ENCODE data around the gene FRMD5. TPM values are rescaled to one million over a fixed set of nuclear protein-coding genes. Genes with fewer than 3 reads are reported as not detected.
A peak's percentile ranks its signal among the peaks of the same experiment; 100 is the strongest.

FRMD5 gene
- total and polyA plus RNA-seq, 2 donors (not counting 1 experiment from before 2014, with no cell fraction given) = 1.9 to 4.3 TPM

GRCh38 chr15:43975326-43975725 is 219.7 kb downstream of the FRMD5 start:
- Histone ChIP-seq H3K9ac (ENCODE audit: insufficient read depth, low read length) (no peak overlapping the region), H3K4me1 (ENCODE audit: control insufficient read depth, extremely low read depth, insufficient read depth, low read length) (no peaks in the 10 kb centered on the region), H3K36me3 (ENCODE audit: control insufficient read depth, insufficient read depth, low read length) (no peaks in the 10 kb centered on the region), H3K4me2 (ENCODE audit: extremely low read depth, insufficient read depth, low read length) (no peak overlapping the region), H2AFZ (ENCODE audit: low read length) (no peak overlapping the region), H3K79me2 (ENCODE audit: control insufficient read depth, insufficient read depth, low read length) (no peaks in the 10 kb centered on the region), H3K27ac (ENCODE audit: insufficient read depth, low read length) (no peak overlapping the region), H3K27me3 (ENCODE audit: control insufficient read depth, insufficient read depth, low read length) (no peaks in the 10 kb centered on the region), H3K9me3 (ENCODE audit: control insufficient read depth, insufficient read depth, low read depth, low read length) (no peaks in the 10 kb centered on the region), H4K20me1 (ENCODE audit: control insufficient read depth, extremely low read depth, insufficient read depth, low read length) (no peaks in the 10 kb centered on the region), H3K4me3 (replicated peaks in 1 of 4; ENCODE audit: control extremely low read depth in 1 of 4, insufficient read depth in 1 of 4, low read depth in 3 of 4, low read length in 4 of 4) (no peak overlapping the region)
- DNase-seq (ENCODE audit: low read depth in 2 of 2) = peak in 1 of 2 donors; percentile 58
- no peak for TF ChIP-seq EZH2 (IDR thresholded peaks at IDR 0.05; ENCODE audit: low read length, missing control alignments)
- TF ChIP-seq, protein P1, sequence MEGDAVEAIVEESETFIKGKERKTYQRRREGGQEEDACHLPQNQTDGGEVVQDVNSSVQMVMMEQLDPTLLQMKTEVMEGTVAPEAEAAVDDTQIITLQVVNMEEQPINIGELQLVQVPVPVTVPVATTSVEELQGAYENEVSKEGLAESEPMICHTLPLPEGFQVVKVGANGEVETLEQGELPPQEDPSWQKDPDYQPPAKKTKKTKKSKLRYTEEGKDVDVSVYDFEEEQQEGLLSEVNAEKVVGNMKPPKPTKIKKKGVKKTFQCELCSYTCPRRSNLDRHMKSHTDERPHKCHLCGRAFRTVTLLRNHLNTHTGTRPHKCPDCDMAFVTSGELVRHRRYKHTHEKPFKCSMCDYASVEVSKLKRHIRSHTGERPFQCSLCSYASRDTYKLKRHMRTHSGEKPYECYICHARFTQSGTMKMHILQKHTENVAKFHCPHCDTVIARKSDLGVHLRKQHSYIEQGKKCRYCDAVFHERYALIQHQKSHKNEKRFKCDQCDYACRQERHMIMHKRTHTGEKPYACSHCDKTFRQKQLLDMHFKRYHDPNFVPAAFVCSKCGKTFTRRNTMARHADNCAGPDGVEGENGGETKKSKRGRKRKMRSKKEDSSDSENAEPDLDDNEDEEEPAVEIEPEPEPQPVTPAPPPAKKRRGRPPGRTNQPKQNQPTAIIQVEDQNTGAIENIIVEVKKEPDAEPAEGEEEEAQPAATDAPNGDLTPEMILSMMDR (conservative IDR thresholded peaks at IDR 0.05 in 1 of 2, IDR thresholded peaks at IDR 0.05 in 1 of 2; ENCODE audit: low read depth in 1 of 2, low read length in 2 of 2) = no peak

- H3K79me2 ChIP-seq (ENCODE audit: control insufficient read depth, insufficient read depth, low read length) = no peaks in the 10 kb centered on the region
- H3K4me3 ChIP-seq (replicated peaks in 1 of 4; ENCODE audit: control extremely low read depth in 1 of 4, insufficient read depth in 1 of 4, low read depth in 3 of 4, low read length in 4 of 4) = no peak overlapping the region
- peak in 1 of 2 donors; percentile 39 for DNase-seq (ENCODE audit: low read depth in 2 of 2)
- H3K27ac ChIP-seq (ENCODE audit: insufficient read depth, low read length) = no peak overlapping the region
- H4K20me1 ChIP-seq (ENCODE audit: control insufficient read depth, extremely low read depth, insufficient read depth, low read length) = no peaks in the 10 kb centered on the region
- no peaks in the 10 kb centered on the region for H3K4me1 ChIP-seq (ENCODE audit: control insufficient read depth, extremely low read depth, insufficient read depth, low read length)
- H3K4me2 ChIP-seq (ENCODE audit: extremely low read depth, insufficient read depth, low read length) = no peak overlapping the region
- no peaks in the 10 kb centered on the region for H3K9me3 ChIP-seq (ENCODE audit: control insufficient read depth, insufficient read depth, low read depth, low read length)
- no peak for TF ChIP-seq EZH2 (IDR thresholded peaks at IDR 0.05; ENCODE audit: low read length, missing control alignments)
- TF ChIP-seq, protein P1 (conservative IDR thresholded peaks at IDR 0.05 in 1 of 2, IDR thresholded peaks at IDR 0.05 in 1 of 2; ENCODE audit: low read depth in 1 of 2, low read length in 2 of 2) = no peak
- no peak overlapping the region for H3K9ac ChIP-seq (ENCODE audit: insufficient read depth, low read length)
- H3K27me3 ChIP-seq (ENCODE audit: control insufficient read depth, insufficient read depth, low read length) = no peaks in the 10 kb centered on the region
- no peak overlapping the region for H2AFZ ChIP-seq (ENCODE audit: low read length)
- H3K36me3 ChIP-seq (ENCODE audit: control insufficient read depth, insufficient read depth, low read length) = no peaks in the 10 kb centered on the region
These were observed 220.2 kb downstream of the FRMD5 start for GRCh38 chr15:43974852-43975251.

GRCh38 chr15:43969802-43970375 is 225.2 kb downstream of the FRMD5 start:
- DNase-seq (ENCODE audit: low read depth in 2 of 2) = no peak
- H3K4me1 ChIP-seq (ENCODE audit: control insufficient read depth, extremely low read depth, insufficient read depth, low read length) = no peaks in the 10 kb centered on the region
- H3K36me3 ChIP-seq (ENCODE audit: control insufficient read depth, insufficient read depth, low read length) = no peaks in the 10 kb centered on the region
- no peaks in the 10 kb centered on the region for H3K79me2 ChIP-seq (ENCODE audit: control insufficient read depth, insufficient read depth, low read length)
- H3K4me2 ChIP-seq (ENCODE audit: extremely low read depth, insufficient read depth, low read length) = no peak overlapping the region
- no peaks in the 10 kb centered on the region for H4K20me1 ChIP-seq (ENCODE audit: control insufficient read depth, extremely low read depth, insufficient read depth, low read length)
- no peak overlapping the region for H3K27ac ChIP-seq (ENCODE audit: insufficient read depth, low read length)
- H3K9ac ChIP-seq (ENCODE audit: insufficient read depth, low read length) = no peak overlapping the region
- no peaks in the 10 kb centered on the region for H3K27me3 ChIP-seq (ENCODE audit: control insufficient read depth, insufficient read depth, low read length)
- H3K9me3 ChIP-seq (ENCODE audit: control insufficient read depth, insufficient read depth, low read depth, low read length) = no peaks in the 10 kb centered on the region
- TF ChIP-seq, protein P1 (conservative IDR thresholded peaks at IDR 0.05 in 1 of 2, IDR thresholded peaks at IDR 0.05 in 1 of 2; ENCODE audit: low read depth in 1 of 2, low read length in 2 of 2) = no peak
- no peak for TF ChIP-seq EZH2 (IDR thresholded peaks at IDR 0.05; ENCODE audit: low read length, missing control alignments)
- no peak overlapping the region for H2AFZ ChIP-seq (ENCODE audit: low read length)
- H3K4me3 ChIP-seq (replicated peaks in 1 of 4; ENCODE audit: control extremely low read depth in 1 of 4, insufficient read depth in 1 of 4, low read depth in 3 of 4, low read length in 4 of 4) = no peak overlapping the region

Data from fibroblast of lung (primary cell).